MG63 (cell line): ENCODE results near the gene RAB34. TPM values are rescaled to one million over a fixed set of nuclear protein-coding genes. Genes with fewer than 3 reads are reported as not detected.

Experiments
- DNase-seq: peaks from one replicate; pipeline ENCODE4 v3.0.0-alpha.2; 2020
- H3K27me3 ChIP-seq: fragments of 250-450 bp; sonication (Bioruptor Pico); 2 replicates; pipeline ENCODE4 v1.5.1; 2020; ENCODE audit warnings: mild to moderate bottlenecking, moderate library complexity
- H3K36me3 ChIP-seq: fragments of 250-450 bp; sonication (Bioruptor Pico); 2 replicates; pipeline ENCODE4 v1.5.1; 2020; ENCODE audit warnings: mild to moderate bottlenecking, moderate library complexity
- H3K4me3 ChIP-seq: fragments of 250-450 bp; sonication (Bioruptor Pico); 2 replicates; pipeline ENCODE4 v1.5.1; 2020; ENCODE audit warnings: mild to moderate bottlenecking, moderate library complexity
- H3K9me3 ChIP-seq: fragments of 250-450 bp; sonication (Bioruptor Pico); 2 replicates; pipeline ENCODE4 v1.5.1; 2020; ENCODE audit warnings: mild to moderate bottlenecking, moderate library complexity
- total RNA-seq: library from RNA; depleted of rRNA; stranded (reverse); fragments of >200 nt; shearing (Covaris generic); gene quantifications from 2 replicates; pipeline ENCODE4 v1.2.3, GENCODE V29; 2014; ENCODE audit warnings: low replicate concordance

The RAB34 gene
- total RNA-seq, 1 experiment from 2014 or later, result 645 TPM

DNA sequence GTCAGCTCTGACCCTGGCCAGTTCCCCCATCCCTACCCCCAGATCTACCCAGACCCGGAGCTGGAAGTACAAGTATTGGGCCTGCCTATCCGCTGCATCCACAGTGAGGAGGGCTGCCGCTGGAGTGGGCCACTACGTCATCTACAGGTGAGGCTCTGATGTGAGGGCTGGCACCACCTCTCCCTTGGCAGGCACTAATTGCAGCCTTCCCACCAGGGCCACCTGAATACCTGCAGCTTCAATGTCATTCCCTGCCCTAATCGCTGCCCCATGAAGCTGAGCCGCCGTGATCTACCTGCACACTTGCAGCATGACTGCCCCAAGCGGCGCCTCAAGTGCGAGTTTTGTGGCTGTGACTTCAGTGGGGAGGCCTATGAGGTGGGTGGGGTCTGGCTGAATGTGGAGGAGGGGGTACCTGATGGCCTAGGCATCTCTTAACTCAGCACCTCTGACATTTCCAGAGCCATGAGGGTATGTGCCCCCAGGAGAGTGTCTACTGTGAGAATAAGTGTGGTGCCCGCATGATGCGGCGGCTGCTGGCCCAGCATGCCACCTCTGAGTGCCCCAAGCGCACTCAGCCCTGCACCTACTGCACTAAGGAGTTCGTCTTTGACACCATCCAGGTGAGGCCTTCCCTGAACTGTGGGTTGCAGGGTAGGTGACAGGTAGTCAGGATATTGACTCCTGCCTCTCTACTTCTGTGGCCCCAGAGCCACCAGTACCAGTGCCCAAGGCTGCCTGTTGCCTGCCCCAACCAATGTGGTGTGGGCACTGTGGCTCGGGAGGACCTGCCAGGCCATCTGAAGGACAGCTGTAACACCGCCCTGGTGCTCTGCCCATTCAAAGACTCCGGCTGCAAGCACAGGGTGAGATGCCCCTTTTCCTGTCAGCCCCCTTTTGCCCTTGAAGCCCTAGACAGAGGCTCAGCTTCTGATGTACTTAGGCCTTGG is 30.4 kb upstream of the RAB34 start:
- no peaks in the 10 kb centered on the region for H3K9me3 ChIP-seq
- no peak for DNase-seq
- H3K27me3 ChIP-seq, result no peaks in the 10 kb centered on the region
- H3K4me3 ChIP-seq, result no peak overlapping the region
- peaks cover 77% of the 10 kb centered on the region for H3K36me3 ChIP-seq

DNA sequence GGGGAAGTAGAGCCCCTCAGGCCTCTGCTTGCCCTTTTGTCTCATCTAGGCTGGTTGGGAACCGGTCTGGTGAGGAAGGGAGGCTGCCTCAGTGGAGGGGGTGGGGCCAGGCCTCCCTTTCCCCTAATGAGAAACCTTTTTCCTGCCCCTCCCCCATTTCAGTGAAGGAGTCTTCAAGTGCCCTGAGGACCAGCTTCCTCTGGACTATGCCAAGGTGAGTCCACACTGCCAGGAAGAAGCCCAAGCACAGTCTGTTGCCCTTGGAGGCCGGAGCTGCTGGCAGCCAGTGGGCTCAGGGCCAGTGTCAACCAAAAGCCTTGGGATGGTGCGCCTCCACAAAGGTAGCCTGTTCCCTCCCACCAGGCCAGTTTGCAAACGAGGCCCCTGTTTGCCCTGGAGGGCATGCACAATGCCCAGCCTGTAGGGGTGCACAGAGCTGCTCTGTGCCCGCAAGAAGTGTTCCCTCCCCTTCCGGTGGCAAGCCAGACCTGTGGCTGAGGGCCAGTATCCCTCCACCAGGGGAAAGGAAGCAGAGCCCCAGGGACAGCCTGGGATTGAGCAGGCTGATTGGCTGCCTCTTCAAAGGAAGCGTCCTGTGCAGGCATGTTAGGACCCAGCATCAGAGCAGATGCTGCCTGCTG is 29.5 kb upstream of the RAB34 start:
- H3K9me3 ChIP-seq, result no peaks in the 10 kb centered on the region
- no peak for DNase-seq
- H3K36me3 ChIP-seq, result peaks cover 69% of the 10 kb centered on the region
- H3K27me3 ChIP-seq, result no peaks in the 10 kb centered on the region
- H3K4me3 ChIP-seq, result no peak overlapping the region

DNA sequence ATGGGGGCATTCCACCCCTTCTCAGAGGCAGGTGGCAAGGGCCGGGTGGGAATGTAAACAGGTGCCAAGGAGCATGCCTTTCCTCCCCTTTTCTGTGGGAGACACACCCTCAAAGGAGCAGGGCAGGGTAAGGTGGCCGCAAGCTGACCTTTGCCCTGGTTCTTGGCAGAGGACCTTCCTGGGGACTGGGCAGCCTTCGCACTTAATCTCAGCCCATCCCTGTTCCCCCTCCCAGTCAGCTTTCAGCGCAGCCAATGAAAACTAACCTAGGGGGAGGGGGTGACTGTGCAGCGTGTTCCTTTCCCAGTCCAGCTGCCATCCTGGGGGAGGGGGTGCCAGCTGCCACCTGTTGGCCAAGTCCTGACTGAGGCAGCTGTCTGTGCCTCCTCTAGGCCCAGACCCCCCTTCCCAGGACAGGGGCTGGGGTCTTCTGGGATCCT is 29.0 kb upstream of the RAB34 start:
- Histone ChIP-seq H3K9me3 (no peaks in the 10 kb centered on the region), H3K4me3 (no peak overlapping the region; the same call in 1 of the 2 replicates), H3K36me3 (peaks cover 65% of the 10 kb centered on the region), H3K27me3 (no peaks in the 10 kb centered on the region)
- DNase-seq, result no peak

DNA sequence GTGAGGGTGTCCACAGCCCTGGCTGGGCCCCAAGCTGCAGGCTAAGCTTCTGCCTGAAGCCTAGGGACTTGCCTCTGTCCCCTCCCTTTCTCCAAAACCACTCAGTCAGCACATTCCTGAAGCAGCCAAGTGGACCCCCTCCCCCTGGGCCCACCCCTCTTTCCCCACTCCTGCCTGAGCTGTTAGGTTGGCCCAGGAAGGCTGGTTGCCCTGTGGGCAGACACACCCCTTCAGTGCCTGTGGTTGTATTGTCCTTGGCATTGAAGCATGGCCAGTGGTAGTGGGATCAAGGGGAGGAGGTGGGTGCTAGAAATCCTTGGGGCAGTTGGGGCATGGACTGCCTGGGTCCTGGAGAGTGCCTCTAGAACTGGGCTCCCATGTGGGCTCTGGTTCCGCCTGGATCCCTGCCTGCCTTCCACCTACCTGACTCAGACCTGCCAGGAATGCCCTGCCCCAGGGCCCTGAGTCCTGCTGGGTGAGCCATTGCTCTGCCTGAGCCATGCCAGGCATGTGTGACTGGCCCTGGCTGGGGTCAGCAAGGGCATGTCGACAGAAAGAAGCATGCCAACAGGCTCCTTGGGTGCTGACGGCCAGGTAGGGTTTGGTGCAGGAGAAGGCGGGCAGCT is 28.2 kb upstream of the RAB34 start:
- no peaks in the 10 kb centered on the region for H3K27me3 ChIP-seq
- peak overlapping the region; percentile 99 for H3K4me3 ChIP-seq
- H3K36me3 ChIP-seq, result peaks cover 58% of the 10 kb centered on the region
- H3K9me3 ChIP-seq, result no peaks in the 10 kb centered on the region
- DNase-seq, result peak; percentile 64

DNA sequence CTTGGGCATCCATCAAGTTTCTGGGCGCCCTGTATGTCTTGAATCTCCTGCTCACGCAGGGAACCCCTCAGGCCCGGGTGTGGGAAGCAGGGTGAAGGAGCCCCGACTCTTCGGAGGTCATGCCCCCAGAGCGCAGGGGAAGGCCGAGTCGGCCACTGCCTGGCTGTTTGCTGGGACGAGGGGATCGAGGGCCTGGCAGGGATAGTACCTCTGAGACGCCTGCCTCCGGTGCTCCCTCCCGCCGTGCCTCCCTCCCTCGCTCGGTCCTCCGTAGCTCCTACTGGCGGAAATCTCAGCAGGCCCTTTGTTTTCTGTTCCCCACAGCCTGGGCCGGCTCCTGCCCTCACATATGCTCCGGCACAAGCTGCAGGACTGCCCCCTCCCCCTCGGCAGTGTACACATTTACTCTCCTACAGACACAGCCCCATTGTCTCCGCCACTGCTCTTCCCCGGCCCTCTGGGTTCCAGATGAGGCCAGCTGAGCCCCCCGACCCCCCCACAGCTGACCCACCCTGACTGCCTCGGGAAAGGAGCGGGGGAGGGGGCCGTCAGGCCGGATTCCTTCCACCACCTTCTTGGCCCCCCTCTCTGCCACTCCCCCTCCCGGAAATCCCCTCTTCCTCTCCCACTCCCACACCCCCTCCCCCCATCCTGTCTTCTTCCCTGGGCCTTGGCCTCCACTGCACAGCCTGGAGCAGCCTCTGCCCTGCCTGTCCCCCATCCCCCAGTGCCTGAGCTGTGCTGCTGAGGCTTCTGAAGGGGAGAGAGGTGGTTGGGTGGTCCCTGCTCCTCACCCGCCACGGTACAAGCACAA is 27.5 kb upstream of the RAB34 start:
- peak; percentile 59 for DNase-seq
- Histone ChIP-seq H3K36me3 (peaks cover 51% of the 10 kb centered on the region), H3K9me3 (no peaks in the 10 kb centered on the region), H3K27me3 (no peaks in the 10 kb centered on the region), H3K4me3 (peak overlapping the region; percentile 99)

DNA sequence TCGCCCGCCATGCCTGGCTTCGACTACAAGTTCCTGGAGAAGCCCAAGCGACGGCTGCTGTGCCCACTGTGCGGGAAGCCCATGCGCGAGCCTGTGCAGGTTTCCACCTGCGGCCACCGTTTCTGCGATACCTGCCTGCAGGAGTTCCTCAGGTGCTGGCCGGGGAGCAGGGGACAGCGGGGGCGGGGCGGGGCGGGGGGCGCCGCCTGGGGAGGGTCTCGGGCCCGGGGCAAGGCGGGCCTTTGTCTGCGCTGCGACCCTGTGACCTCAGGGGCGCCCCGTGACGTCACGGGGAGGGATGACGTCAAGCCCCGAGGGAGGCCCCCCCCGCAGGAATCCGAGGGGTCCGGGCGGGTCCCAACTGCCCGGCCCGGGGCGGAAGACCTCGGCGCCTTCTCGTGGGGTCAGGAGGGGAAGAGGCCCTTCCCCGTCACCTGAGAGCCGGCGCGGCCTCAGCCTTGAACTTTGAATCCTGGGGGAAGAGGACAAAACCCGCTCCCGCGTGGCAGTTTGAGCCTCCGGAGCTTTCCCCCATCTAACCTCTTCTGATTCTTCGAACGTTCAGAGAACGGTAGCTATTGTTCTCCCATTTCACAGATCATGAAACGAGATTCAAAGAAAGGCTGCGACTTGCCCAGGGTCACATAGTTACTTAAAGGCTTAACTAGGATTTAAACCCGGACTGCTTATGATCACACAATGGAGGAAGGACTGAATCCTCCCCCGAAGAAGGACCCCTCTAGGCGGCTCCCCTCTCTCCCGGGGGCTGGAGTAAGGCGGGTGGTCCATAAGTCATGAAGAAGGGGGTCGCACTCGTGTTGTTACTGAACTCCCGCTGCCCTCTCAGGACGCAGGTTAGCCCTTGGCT is 26.7 kb upstream of the RAB34 start:
- Histone ChIP-seq H3K4me3 (peak overlapping the region; percentile 99), H3K36me3 (peaks cover 44% of the 10 kb centered on the region), H3K9me3 (no peaks in the 10 kb centered on the region), H3K27me3 (no peaks in the 10 kb centered on the region)
- DNase-seq, result peak; percentile 62

DNA sequence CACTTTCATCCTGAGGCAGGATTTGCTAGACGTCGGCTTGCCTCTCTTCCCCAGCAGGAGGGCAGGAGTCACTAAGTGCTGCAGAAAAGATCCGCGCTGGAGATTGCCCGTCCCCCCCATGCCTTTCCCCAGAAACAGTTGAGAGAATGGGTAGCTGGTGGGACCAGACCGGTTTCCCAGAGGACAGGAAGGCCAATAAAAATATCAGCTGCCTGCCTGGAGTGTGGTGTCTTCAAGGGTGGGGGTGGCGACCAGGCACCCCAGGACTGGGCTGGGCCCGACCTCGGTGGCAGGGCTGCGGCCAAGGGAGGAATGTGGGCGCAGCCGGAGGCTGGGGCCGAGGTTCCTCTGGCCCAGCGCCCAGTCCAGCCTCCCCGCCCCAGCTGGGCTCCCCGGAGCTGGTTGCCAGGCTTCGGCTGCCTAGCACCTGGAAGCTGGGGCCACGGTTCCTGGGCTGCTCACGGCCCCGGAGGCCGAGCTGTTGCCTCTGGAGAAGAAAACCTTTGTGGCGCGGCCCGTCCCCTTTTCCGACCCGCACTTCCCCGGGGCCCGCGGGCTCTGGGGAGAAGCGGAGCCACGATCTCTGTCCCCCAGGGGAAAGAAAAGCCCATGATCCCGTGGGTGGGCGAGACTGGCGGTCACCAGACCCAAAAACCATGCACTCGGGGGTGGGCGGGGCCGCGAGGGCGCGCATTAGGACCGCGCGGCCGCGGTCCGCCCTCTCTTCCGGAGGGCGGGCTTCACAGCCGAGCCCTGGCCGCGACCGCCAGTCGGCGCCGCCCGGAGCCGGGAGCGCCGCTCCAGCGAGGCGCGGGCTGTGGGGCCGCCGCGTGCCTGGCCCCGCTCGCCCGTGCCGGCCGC is 25.8 kb upstream of the RAB34 start, which contains the start of gene TRAF4:
TSS of gene TRAF4 (plus strand) at position 769 of the 861 bp plus-strand sequence. CDS start 102 bp downstream, outside the sequence.
- Histone ChIP-seq H3K36me3 (peaks cover 36% of the 10 kb centered on the region), H3K27me3 (no peaks in the 10 kb centered on the region), H3K4me3 (peak within 1 kb of the TSS; percentile 99), H3K9me3 (no peaks in the 10 kb centered on the region)
- DNase-seq, result peak; percentile 90

DNA sequence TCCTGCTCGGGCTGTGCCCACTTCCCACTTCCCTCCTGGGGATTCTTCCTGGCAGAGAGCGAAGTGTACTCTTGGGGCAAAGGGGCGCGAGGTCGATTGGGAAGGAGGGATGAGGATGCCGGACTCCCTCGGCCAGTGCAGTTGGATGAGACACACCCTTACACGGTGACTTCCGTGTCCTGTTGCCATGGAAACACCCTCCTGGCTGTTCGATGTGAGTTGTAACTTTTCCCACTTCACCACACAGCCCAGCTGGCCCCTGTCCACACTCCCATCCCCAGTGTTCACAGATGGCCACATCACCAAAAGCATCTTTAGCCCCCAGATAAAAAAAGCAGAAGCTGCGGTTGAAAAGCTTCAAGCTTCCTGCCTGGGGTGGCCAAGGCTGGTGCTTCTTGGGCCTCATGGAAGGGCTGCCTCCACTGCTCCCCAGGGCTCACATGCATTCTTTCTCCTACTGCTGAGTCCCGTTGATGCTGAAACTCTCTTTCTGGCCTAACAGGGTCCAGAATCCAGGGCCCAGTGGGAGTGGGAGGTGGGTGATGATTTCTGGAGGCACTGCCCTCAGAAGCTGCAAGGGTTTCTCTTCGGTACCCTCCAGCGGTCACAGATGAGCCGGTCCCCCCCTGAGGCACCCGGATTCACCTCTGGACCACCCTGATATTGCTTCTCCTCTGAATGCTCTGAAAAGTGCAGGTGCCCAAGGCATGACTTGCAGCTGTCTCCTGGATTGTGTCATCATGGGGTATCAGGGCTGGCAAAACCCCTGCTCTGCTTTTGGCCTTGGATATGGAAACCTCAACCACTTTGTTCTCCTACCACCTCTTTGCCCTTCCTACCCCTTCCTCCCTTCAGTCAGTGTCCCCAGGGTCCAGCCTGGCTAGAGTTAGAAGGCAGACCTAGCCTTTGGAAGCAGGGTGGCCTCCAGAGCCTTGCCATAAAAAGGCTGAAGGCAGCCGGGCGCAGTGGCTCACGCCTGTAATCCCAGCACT is 24.0 kb upstream of the RAB34 start:
- Histone ChIP-seq H3K9me3 (no peaks in the 10 kb centered on the region), H3K4me3 (no peak overlapping the region), H3K27me3 (no peaks in the 10 kb centered on the region), H3K36me3 (peaks cover 17% of the 10 kb centered on the region)
- no peak for DNase-seq

DNA sequence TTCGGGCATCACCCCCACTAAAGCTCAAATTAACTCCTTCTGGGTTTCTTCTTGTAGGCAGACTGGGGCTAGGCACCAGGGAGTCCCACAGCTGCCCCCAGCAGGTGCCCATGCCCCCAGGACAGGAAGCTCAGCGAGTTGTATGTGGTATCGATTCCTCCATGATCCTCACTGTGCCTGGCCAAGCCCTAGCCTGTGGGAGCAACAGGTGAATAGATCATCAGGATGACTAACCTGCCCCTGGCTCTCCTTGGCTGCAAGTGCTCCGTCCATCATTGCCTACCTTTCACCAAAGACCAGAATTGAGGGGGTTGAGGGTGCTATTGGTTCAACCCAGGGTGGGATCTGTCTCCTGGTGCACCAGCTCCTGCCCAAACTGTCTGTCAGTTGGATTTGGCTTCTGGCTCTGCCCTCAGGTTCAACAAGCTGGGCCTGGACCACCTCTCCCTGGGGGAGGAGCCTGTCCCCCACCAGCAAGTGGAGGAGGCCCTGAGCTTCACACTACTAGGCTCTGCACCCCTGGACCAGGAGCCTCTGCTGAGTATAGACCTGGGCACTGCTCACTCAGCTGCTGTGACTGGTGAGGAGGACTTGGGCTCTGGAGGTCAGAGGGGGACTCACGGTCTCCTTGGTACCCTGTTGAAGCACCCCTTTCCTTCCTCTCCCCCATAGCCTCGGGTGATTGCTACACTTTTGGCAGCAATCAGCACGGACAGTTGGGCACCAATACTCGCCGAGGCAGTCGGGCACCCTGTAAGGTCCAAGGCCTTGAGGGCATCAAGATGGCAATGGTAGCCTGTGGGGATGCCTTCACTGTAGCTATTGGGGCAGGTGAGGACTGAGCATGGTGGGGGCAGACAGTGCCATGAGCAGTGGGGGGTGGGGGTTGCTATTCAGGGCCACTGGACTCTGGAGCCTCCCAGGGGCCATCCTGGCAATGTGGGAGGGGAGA is 23.0 kb upstream of the RAB34 start:
- H3K4me3 ChIP-seq, result no peak overlapping the region
- peaks cover 8% of the 10 kb centered on the region for H3K36me3 ChIP-seq
- H3K9me3 ChIP-seq, result no peaks in the 10 kb centered on the region
- DNase-seq, result no peak
- no peaks in the 10 kb centered on the region for H3K27me3 ChIP-seq

DNA sequence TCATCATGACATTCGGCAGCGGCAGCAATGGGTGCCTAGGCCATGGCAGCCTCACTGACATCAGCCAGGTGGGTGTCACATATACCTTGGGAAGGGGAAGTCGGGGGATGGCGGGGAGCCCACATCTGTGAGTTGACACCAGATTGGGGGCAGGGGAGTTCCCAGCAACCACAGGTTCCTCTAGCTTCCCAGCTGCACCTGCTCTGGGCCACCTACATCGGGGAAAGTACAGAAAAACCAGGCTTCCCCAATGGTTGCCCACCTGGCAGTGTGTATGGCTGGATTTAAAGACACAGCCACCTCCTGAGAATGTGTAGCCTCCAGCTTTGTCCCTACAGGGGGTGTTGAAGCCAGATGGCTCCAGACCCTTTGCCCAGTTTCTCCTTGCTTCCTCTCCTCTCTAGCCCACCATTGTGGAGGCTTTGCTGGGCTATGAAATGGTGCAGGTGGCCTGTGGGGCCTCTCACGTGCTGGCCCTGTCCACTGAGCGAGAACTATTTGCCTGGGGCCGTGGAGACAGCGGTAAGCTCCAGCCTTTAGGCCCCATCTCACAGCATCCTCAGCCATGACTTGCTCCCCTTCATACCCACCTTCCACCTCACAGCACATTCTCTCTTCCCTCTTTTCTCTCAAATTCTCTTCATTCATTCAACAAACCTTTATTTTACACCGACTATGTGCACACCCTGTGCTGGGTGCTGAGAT is 21.2 kb upstream of the RAB34 start:
- H3K36me3 ChIP-seq, result no peaks in the 10 kb centered on the region
- DNase-seq, result no peak
- no peaks in the 10 kb centered on the region for H3K9me3 ChIP-seq
- no peak overlapping the region for H3K4me3 ChIP-seq
- H3K27me3 ChIP-seq, result no peaks in the 10 kb centered on the region

DNA sequence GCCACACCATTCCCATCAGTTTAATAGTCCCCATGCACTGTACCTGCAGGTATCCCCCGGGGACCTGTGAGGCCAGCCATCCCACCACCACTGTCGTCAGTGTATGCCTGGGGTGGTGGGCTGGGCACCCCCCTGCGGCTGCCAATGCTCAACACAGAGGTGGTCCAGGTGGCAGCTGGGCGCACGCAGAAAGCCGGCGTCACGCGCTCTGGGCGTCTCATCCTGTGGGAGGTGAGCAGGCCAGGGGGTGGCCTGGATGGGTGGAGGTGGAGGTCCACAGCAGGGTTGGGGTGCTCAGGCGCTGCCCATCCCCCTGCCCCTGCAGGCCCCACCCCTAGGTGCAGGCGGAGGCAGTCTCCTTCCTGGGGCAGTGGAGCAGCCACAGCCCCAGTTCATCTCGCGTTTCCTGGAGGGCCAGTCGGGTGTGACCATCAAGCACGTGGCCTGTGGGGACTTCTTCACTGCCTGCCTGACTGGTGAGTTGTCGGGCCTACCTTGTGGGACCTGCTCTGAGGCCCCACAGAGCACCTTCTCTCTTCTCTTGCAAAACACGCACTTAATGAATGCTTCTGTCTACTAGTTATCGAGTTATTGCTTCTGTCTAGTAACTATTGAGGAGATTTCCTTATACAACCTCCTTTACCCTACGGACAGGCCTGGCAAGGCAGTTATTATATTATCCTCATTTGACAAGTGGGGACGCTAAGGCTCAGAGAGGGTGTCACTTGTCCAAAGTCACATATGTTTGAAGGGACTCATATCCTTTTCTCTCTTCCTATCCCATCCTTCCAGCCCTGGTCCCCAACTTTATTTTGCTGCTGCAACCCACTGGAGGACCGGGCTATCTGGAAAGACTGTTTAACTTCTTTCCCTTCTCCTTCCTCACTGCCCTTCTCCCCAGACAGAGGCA is 20.4 kb upstream of the RAB34 start:
- DNase-seq, result no peak
- H3K27me3 ChIP-seq, result no peaks in the 10 kb centered on the region
- no peaks in the 10 kb centered on the region for H3K9me3 ChIP-seq
- no peak overlapping the region for H3K4me3 ChIP-seq
- H3K36me3 ChIP-seq, result no peaks in the 10 kb centered on the region
